ENCODE data around the gene FAM187B.
"Not testable (repeated sequence)": the region's sequence is repeated elsewhere in the genome, so short reads cannot be mapped to it uniquely, and the experiment has no call there.

FAM187B gene

GRCh38 chr19:35261356-35262100, 33.0 kb upstream of the FAM187B start:
- DNase-seq, result no peak

DNA sequence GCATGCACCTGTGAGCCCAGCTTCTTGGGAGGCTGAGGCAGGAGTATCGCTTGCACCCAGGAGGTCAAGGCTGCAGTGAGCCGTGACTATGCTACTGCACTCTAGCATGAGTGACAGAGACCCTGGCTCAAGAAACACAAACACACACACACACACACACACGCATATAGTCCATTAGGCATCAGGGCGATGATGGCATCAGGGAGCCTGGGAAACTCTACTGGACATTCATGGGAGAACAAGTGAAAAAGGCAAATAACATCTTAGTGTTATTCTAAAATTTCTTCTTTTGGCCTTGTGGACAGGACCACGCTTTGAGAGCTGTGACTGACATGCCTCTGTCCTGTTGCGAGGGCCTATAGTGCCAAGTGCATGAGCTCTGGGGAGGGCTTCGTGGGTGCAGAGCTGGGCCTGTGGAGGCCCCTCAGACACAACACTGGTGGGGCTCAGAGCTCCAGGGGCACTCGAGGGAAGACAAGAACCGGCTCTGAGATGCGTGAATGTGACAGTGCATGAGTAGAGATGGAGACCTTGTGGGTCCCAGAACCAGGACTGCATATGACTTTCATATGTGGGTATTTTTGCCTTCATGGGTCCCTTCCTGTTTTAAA, 32.3 kb upstream of the FAM187B start:
- DNase-seq, result no peak

DNA sequence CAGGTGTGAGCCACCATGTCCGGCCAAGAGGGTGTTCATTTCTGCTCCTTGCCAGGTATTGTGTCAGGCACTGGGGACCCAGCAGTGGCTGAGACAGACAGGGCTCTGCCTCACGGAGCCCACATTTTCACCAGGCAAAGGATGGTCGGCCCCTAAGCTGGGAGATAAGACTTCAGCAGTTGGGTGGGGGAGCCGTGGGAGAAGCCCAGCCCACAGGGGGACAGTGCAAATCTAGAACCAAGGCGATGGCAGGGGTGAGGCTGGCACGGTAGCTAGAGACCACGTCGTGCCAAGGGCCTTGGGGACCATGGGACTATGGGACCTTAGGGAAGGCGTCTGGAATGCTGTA, 28.5 kb upstream of the FAM187B start:
- DNase-seq, result no peak

GRCh38 chr19:35256566-35256965, 28.0 kb upstream of the FAM187B start:
- no peak for DNase-seq

DNA sequence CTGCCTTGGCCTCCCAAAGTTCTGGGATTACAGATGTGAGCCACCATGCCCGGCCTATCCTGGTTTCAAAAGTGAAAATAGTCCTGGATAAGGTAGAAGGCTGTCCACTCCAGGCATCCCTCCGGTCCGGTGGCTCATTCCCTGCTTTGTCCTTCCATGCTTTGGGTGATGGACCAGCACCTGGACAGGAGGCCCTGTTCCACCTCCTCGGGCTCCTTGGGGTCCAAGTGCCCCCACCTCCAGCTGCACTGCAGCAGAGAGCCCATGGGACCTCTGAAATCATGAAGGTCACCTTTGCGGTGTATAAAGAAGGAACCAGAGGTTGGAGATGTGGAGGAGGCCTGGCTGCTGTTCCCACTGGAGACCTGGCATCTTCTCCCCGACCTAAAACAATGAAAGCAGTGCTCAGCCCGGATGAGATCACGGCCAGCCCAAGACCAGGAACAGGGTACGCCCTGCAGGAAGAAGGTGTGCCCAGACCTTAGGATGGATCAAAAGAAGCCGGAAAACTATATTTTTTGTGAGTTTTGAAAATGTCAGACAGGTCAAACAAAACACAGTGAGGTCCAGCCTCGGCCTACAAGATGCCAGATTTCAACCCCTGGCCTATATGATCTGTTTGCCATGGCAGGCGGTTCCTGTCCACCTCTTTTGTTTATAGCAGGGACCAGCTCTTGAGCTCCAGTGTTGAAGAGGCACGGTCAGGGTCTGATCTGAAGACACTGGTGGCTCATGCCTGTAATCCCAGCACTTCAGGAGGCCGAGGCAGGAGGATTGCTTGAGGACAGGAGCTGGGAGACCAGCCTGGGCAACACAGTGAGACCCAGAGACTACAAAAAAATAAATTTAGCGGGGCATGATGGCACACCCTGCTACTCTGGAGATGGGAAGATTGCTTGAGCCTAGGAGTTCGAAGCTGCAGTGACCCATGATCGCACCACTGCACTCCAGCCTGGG, 26.1 kb upstream of the FAM187B start:
- no peak for DNase-seq

GRCh38 chr19:35253316-35254286, 25.1 kb upstream of the FAM187B start:
- no peak for DNase-seq

DNA sequence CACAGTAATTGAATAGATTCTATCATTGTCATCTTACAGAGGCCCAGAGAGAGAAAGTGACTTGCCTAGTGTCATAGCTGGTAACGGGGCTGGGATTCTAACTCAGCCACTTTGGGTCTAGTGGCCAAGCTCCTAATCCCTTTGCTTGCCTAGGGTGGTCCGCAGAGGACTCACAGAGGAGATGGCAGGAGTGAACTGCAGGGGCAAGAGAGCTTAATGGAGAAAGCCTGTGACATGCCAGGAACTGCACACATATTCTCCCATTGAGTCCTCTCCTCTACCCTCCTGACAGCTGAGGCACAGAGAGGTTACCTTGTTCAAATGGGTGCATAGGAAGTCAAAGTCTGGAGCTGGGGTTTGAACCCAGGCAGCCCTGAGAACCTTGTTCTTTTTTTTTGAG, 22.9 kb upstream of the FAM187B start:
- no peak for DNase-seq

- no peak for DNase-seq
Observed at GRCh38 chr19:35249848-35250711, 21.5 kb upstream of the FAM187B start.

- no peak for DNase-seq
Observed at GRCh38 chr19:35249146-35249847, 20.8 kb upstream of the FAM187B start.

GRCh38 chr19:35248310-35249145, 20.0 kb upstream of the FAM187B start, which contains the start of gene LSR:
Gene LSR (plus strand): TSS chr19:35249002. CDS start chr19:35249023, 21 bp downstream.
- DNase-seq, result no peak

- no peak for DNase-seq
Observed at GRCh38 chr19:35247526-35248309, 19.2 kb upstream of the FAM187B start.

- no peak for DNase-seq
Observed at GRCh38 chr19:35246466-35247092, 18.0 kb upstream of the FAM187B start.

- DNase-seq, result no peak
Observed at GRCh38 chr19:35241417-35241816, 12.9 kb upstream of the FAM187B start.

- no peak for DNase-seq
Observed at GRCh38 chr19:35240327-35240726, 11.8 kb upstream of the FAM187B start.

DNA sequence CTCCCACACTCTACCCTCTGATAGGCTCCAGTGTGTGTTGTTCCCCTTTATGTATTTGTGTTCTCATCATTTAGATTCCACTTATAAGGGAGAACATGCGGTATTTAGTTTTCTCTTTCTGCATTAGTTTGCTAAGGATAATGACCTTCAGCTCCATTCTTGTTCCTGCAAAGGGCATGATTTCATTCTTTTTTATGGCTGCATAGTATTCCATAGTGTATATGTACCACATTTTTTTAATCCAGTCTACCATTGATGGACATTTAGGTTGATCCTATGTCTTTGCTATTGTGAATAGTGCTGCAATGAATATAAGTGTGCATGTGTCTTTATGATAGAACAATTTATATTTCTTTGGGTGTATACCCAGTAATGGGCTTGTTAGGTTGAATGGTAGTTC, 11.1 kb upstream of the FAM187B start:
- DNase-seq, result not testable (repeated sequence)

GRCh38 chr19:35236638-35237400, 8.3 kb upstream of the FAM187B start:
- no peak for DNase-seq

GRCh38 chr19:35232912-35233311, 4.4 kb upstream of the FAM187B start:
- DNase-seq, result no peak

All from SHP77 treated with DMSO at 0.1 percent for 48 hours (cell line).